Neuronal stem cell (in vitro differentiated cells): ENCODE data around the gene CAMK4.

Experiments used
- DNase-seq: peaks from one replicate; pipeline ENCODE4 v3.0.0-alpha.2; 2013; ENCODE audit warnings: low spot score
- H2AFZ ChIP-seq: one replicate; pipeline ENCODE4 v1.6.1; 2013; ENCODE audit warnings: mild to moderate bottlenecking, low read length, inconsistent platforms
- H2AK5ac ChIP-seq: 2 replicates; pipeline ENCODE4 v1.6.1; 2013; ENCODE audit warnings: low read depth, mild to moderate bottlenecking, inconsistent platforms, low read length, moderate library complexity, mixed read lengths
- H2BK120ac ChIP-seq: 2 replicates; pipeline ENCODE4 v1.6.1; 2013; ENCODE audit warnings: low read depth, mild to moderate bottlenecking, inconsistent platforms, low read length, moderate library complexity, mixed read lengths
- H2BK12ac ChIP-seq: one replicate; pipeline ENCODE4 v1.6.1; 2013; ENCODE audit warnings: low read length, inconsistent platforms
- H2BK15ac ChIP-seq: 2 replicates; pipeline ENCODE4 v1.6.1; 2013; ENCODE audit warnings: mild to moderate bottlenecking, low read length, inconsistent platforms, mixed read lengths
- H2BK5ac ChIP-seq: one replicate; pipeline ENCODE4 v1.6.1; 2013; ENCODE audit warnings: inconsistent platforms, mild to moderate bottlenecking, low read length, moderate library complexity
- H3K14ac ChIP-seq: one replicate; pipeline ENCODE4 v1.6.1; 2013; ENCODE audit warnings: low read length, inconsistent platforms
- H3K18ac ChIP-seq: 2 replicates; pipeline ENCODE4 v1.6.1; 2013; ENCODE audit warnings: low read length, inconsistent platforms
- H3K23ac ChIP-seq: 2 replicates; pipeline ENCODE4 v1.6.1; 2013; ENCODE audit warnings: low read depth, mild to moderate bottlenecking, mixed read lengths, low read length, inconsistent platforms; ENCODE audit not compliant: poor library complexity
- H3K27ac ChIP-seq: replicated peaks from 3 replicates; pipeline ENCODE4 v1.5.1; 2013; ENCODE audit warnings: low read length, inconsistent platforms
- H3K27me3 ChIP-seq, 3 experiments: 2 replicates each; pipeline ENCODE4 v1.6.1; 2013; ENCODE audit warnings: low read length in 3 of 3, mild to moderate bottlenecking in 2 of 3, inconsistent platforms in 1 of 3, low read depth in 1 of 3, mixed read lengths in 1 of 3, moderate library complexity in 1 of 3; ENCODE audit not compliant: control insufficient read depth in 3 of 3, insufficient read depth in 3 of 3
- H3K36me3 ChIP-seq, 2 donors: replicated peaks in 1 of 2; 2 replicates each; pipeline ENCODE4 v1.6.1; 2013; ENCODE audit warnings: low read length in 2 of 2; ENCODE audit not compliant: control insufficient read depth in 2 of 2, insufficient read depth in 2 of 2
- H3K4ac ChIP-seq: 2 replicates; pipeline ENCODE4 v1.6.1; 2013; ENCODE audit warnings: inconsistent platforms, mild to moderate bottlenecking, low read length, moderate library complexity
- H3K4me1 ChIP-seq, 2 donors: 1 replicate in 1 of 2; 2 replicates in 1 of 2; pipeline ENCODE4 v1.6.1; 2013; ENCODE audit warnings: low read length in 2 of 2, low read depth in 1 of 2; ENCODE audit not compliant: control insufficient read depth in 2 of 2, insufficient read depth in 1 of 2
- H3K4me2 ChIP-seq: one replicate; pipeline ENCODE4 v1.6.1; 2013; ENCODE audit warnings: mild to moderate bottlenecking, low read length, inconsistent platforms; ENCODE audit not compliant: insufficient read depth, poor library complexity, severe bottlenecking
- H3K4me3 ChIP-seq, 2 donors: 2 replicates each; pipeline ENCODE4 v1.5.1; 2013; ENCODE audit warnings: low read length in 2 of 2, mild to moderate bottlenecking in 2 of 2, inconsistent platforms in 1 of 2, moderate library complexity in 1 of 2
- H3K79me1 ChIP-seq: one replicate; pipeline ENCODE4 v1.6.1; 2013; ENCODE audit warnings: low read depth, mild to moderate bottlenecking, inconsistent platforms, low read length, moderate library complexity
- H3K9ac ChIP-seq: one replicate; pipeline ENCODE4 v1.6.1; 2013; ENCODE audit warnings: mild to moderate bottlenecking, low read depth, low read length, inconsistent platforms; ENCODE audit not compliant: poor library complexity
- H3K9me3 ChIP-seq, 2 donors: replicated peaks in 1 of 2; 2 replicates each; pipeline versions ENCODE3 to v1.6.1; 2013; ENCODE audit warnings: low read length in 2 of 2, mild to moderate bottlenecking in 2 of 2, inconsistent platforms in 1 of 2, low read depth in 1 of 2, mixed read lengths in 1 of 2, moderate library complexity in 1 of 2; ENCODE audit not compliant: control insufficient read depth in 2 of 2, insufficient read depth in 1 of 2
- H4K8ac ChIP-seq: one replicate; pipeline ENCODE4 v1.6.1; 2013; ENCODE audit warnings: low read depth, mild to moderate bottlenecking, inconsistent platforms, low read length, moderate library complexity
- H4K91ac ChIP-seq: one replicate; pipeline ENCODE4 v1.6.1; 2013; ENCODE audit warnings: low read length, low read depth, mild to moderate bottlenecking, inconsistent platforms; ENCODE audit not compliant: poor library complexity
- WGBS, 2 donors: extraction: QIAGEN DNeasy Blood & Tissue Kit; methylation state at CpG; one replicate each; pipeline ENCODE4 v1.1.7; 2013; ENCODE audit warnings: missing lambda C conversion rate in 2 of 2, mixed read lengths in 1 of 2; ENCODE audit not compliant: insufficient read length in 2 of 2, insufficient replicate concordance in 1 of 2; ENCODE audit errors: extremely low coverage in 2 of 2; 5-methylcytosine and 5-hydroxymethylcytosine counted together

The CAMK4 gene

DNA sequence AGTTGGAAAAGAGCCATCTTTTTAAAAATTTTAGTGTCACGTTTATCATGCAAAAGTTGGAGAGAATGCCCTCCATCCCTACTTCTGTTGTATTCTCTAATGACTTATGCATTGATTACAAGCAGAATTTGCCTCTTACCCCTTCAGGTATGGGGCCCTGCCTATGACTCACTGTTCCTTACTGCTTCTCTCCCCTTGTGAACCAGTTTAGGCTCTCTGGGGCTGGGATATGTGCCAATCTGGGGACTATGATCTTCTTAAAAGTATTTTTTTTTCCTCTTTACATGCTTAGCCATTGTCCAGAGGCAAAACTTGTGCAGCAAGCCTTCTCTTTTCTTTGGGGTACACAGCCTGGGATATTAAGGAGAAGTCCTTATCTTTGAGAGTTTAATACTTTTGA, 37.4 kb downstream of the CAMK4 start:
- H3K27me3 ChIP-seq, result no peaks in the 10 kb centered on the region
- H3K36me3 ChIP-seq, result no peaks in the 10 kb centered on the region
- no peak overlapping the region for H3K14ac ChIP-seq
- H2BK120ac ChIP-seq, result no peak overlapping the region
- no peak overlapping the region for H3K18ac ChIP-seq
- H2BK5ac ChIP-seq, result no peak overlapping the region
- H3K9me3 ChIP-seq, result peaks cover 0 to 2% of the 10 kb centered on the region in 2 donors
- no peak overlapping the region for H3K4ac ChIP-seq
- no peak overlapping the region for H4K8ac ChIP-seq
- no peak overlapping the region for H2AFZ ChIP-seq
- H2AK5ac ChIP-seq, result no peak overlapping the region
- no peak overlapping the region for H3K4me3 ChIP-seq
- no peak overlapping the region for H3K23ac ChIP-seq
- H3K4me1 ChIP-seq, result no peaks in the 10 kb centered on the region
- no peak overlapping the region for H2BK15ac ChIP-seq
- no CpG with 5 or more reads among the region's 1 CpG for WGBS, 2 donors
- DNase-seq, result no peak
- H2BK12ac ChIP-seq, result no peak overlapping the region
- H3K27ac ChIP-seq, result no peak overlapping the region
- H3K79me1 ChIP-seq, result peaks cover under 1% of the 10 kb centered on the region
- H3K4me2 ChIP-seq, result no peak overlapping the region
- no peak overlapping the region for H3K9ac ChIP-seq
- H4K91ac ChIP-seq, result no peak overlapping the region

DNA sequence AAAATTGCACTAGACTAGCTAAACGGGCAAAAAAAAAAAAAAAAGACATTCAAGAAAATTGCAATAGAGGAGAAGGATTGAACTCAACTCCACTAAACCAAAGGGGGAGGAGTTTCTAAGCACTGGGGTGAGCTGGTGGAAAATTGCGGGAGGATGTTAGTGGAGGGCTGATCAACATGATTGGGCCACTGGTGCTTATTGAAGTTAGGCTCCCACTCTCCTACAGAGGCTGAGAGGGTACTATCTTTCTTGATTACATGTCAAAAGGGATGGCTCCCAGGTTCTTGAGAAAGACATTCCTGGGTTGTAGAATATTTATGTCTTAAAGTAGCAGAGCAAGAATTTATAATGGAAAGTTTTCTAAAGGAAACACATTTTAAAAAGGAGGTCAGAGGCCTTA, 38.0 kb downstream of the CAMK4 start:
- Histone ChIP-seq H4K8ac (no peak overlapping the region), H3K9ac (no peak overlapping the region), H2AFZ (no peak overlapping the region), H3K4me3 (no peak overlapping the region), H3K14ac (no peak overlapping the region), H2BK5ac (no peak overlapping the region), H3K9me3 (peaks cover 0 to 2% of the 10 kb centered on the region in 2 donors), H2BK120ac (no peak overlapping the region), H3K4ac (no peak overlapping the region), H3K18ac (no peak overlapping the region), H4K91ac (no peak overlapping the region), H3K27ac (no peak overlapping the region), H3K4me1 (no peaks in the 10 kb centered on the region), H3K27me3 (no peaks in the 10 kb centered on the region), H3K23ac (no peak overlapping the region), H3K36me3 (no peaks in the 10 kb centered on the region), H2AK5ac (no peak overlapping the region), H3K4me2 (no peak overlapping the region), H2BK12ac (no peak overlapping the region), H2BK15ac (no peak overlapping the region), H3K79me1 (peaks cover 1% of the 10 kb centered on the region)
- no peak for DNase-seq
- WGBS, 2 donors, result no CpG with 5 or more reads among the region's 2 CpGs

DNA sequence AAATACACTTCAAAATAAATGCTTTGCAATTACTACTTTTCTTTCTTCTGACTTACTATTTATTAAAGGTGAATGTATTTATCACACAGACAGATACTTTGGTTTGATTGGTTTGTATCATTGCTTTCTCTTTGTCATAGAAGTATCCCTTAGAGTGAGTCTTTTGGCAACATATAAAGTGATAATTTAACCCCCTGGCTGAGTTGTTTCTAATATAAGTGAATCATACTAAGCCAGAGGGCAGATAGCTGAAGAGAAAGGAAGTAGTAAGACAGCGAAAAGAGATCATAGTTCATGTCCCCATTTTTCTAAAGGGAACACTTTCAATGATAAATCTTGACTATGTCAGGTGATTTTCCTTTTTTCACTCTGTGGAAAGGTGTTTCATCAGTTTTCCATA, 38.6 kb downstream of the CAMK4 start:
- no peak overlapping the region for H2BK15ac ChIP-seq
- WGBS, 2 donors, result no CpG with 5 or more reads among the region's 1 CpG
- H2AFZ ChIP-seq, result no peak overlapping the region
- H3K79me1 ChIP-seq, result peaks cover 1% of the 10 kb centered on the region
- H3K9me3 ChIP-seq, result peaks cover 0 to under 1% of the 10 kb centered on the region in 2 donors
- no peaks in the 10 kb centered on the region for H3K4me1 ChIP-seq
- no peak overlapping the region for H2BK120ac ChIP-seq
- H3K4me2 ChIP-seq, result no peak overlapping the region
- DNase-seq, result no peak
- H4K91ac ChIP-seq, result no peak overlapping the region
- H3K27ac ChIP-seq, result no peak overlapping the region
- no peak overlapping the region for H3K4me3 ChIP-seq
- H3K27me3 ChIP-seq, result no peaks in the 10 kb centered on the region
- no peak overlapping the region for H3K18ac ChIP-seq
- no peak overlapping the region for H2BK5ac ChIP-seq
- H2BK12ac ChIP-seq, result no peak overlapping the region
- no peak overlapping the region for H4K8ac ChIP-seq
- no peak overlapping the region for H3K4ac ChIP-seq
- no peak overlapping the region for H3K14ac ChIP-seq
- H3K36me3 ChIP-seq, result no peaks in the 10 kb centered on the region
- H2AK5ac ChIP-seq, result no peak overlapping the region
- H3K23ac ChIP-seq, result no peak overlapping the region
- H3K9ac ChIP-seq, result no peak overlapping the region

DNA sequence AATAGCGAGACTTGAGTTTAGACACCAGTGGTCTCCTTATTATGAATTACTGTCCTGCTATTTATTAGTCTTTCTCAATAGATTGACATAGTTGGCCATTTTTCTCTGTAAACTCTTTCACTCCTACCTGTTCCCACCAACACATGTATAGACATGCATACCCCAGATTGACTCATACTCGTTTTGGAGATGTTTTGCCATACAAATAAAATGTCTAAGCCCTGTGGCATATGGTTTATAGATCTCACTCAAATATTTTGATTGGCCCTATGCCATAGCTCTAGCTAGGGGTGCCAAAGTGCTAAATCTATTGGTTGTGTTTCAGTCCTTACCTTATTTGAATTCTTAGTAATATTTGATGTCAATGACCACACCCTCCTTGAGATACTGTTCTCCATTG, 42.3 kb downstream of the CAMK4 start:
- Histone ChIP-seq H4K8ac (no peak overlapping the region), H3K4ac (no peak overlapping the region), H2AK5ac (no peak overlapping the region), H3K23ac (no peak overlapping the region), H3K4me1 (no peaks in the 10 kb centered on the region), H2BK120ac (no peak overlapping the region), H3K9ac (no peak overlapping the region), H3K36me3 (no peaks in the 10 kb centered on the region), H3K27me3 (no peaks in the 10 kb centered on the region), H4K91ac (no peak overlapping the region), H3K27ac (no peak overlapping the region), H3K14ac (no peak overlapping the region), H2AFZ (no peak overlapping the region), H3K9me3 (no peaks in the 10 kb centered on the region), H2BK12ac (no peak overlapping the region), H3K18ac (no peak overlapping the region), H3K4me3 (no peak overlapping the region), H2BK15ac (no peak overlapping the region), H3K79me1 (peaks cover 1% of the 10 kb centered on the region), H3K4me2 (no peak overlapping the region), H2BK5ac (no peak overlapping the region)
- no CpG with 5 or more reads among the region's 2 CpGs for WGBS, 2 donors
- no peak for DNase-seq
